Small intestine (tissue), 7 donors: ENCODE measurements around the gene TMEM175. TPM values are rescaled to one million over a fixed set of nuclear protein-coding genes. Genes with fewer than 3 reads are reported as not detected.
A peak's percentile ranks its signal among the peaks of the same experiment; 100 is the strongest.
"Not testable (repeated sequence)": the region's sequence is repeated elsewhere in the genome, so short reads cannot be mapped to it uniquely, and the experiment has no call there.

ENCODE experiments used
- DNase-seq, 2 donors: peaks; one replicate each; pipeline versions ENCODE4 v3.0.0 to v3.0.0-alpha.2; 2013
- FAIRE-seq: peaks from 2 replicates; lab custom pipeline; 2012; peaks lifted over from hg19 to GRCh38; lab: Jason Lieb, UNC
- H3K27ac ChIP-seq, 3 donors: one replicate each; pipeline ENCODE4 v1.5.1; 2013; ENCODE audit warnings: low read length in 2 of 3, mild to moderate bottlenecking in 2 of 3, control low read depth in 1 of 3, inconsistent platforms in 1 of 3, low read depth in 1 of 3, moderate library complexity in 1 of 3
- H3K27me3 ChIP-seq, 3 donors: one replicate each; pipeline ENCODE4 v1.6.1; 2013; ENCODE audit warnings: low read length in 3 of 3, inconsistent platforms in 1 of 3; ENCODE audit not compliant: control insufficient read depth in 3 of 3, insufficient read depth in 3 of 3
- H3K36me3 ChIP-seq, 3 donors: one replicate each; pipeline ENCODE4 v1.6.1; 2013; ENCODE audit warnings: low read length in 3 of 3, inconsistent platforms in 1 of 3, low read depth in 1 of 3, mild to moderate bottlenecking in 1 of 3, moderate library complexity in 1 of 3; ENCODE audit not compliant: control insufficient read depth in 3 of 3, insufficient read depth in 2 of 3
- H3K4me1 ChIP-seq, 3 donors: one replicate each; pipeline ENCODE4 v1.6.1; 2013; ENCODE audit warnings: low read length in 2 of 3, inconsistent platforms in 1 of 3, low read depth in 1 of 3, mild to moderate bottlenecking in 1 of 3, moderate library complexity in 1 of 3; ENCODE audit not compliant: control insufficient read depth in 3 of 3, insufficient read depth in 2 of 3
- H3K4me3 ChIP-seq, 3 donors: one replicate each; pipeline ENCODE4 v1.5.1; 2013; ENCODE audit warnings: low read length in 3 of 3, control low read depth in 1 of 3, inconsistent platforms in 1 of 3, low read depth in 1 of 3, mild to moderate bottlenecking in 1 of 3, moderate library complexity in 1 of 3
- H3K9me3 ChIP-seq, 2 donors: one replicate each; pipeline ENCODE4 v1.6.1; 2013; ENCODE audit warnings: low read depth in 1 of 2, low read length in 1 of 2; ENCODE audit not compliant: control insufficient read depth in 2 of 2, insufficient read depth in 1 of 2
- WGBS, 3 donors: extraction: QIAGEN DNeasy Blood & Tissue Kit; methylation state at CpG; one replicate each; pipeline ENCODE4 v1.1.7; 2013; 5-methylcytosine and 5-hydroxymethylcytosine counted together
- polyA plus RNA-seq, 4 donors: library from polyadenylated mRNA; stranded (reverse) in 3 of 4; unstranded in 1 of 4; fragments of 200-250 nt in 3 of 4; fragments of 120-200 nt in 1 of 4; gene quantifications; one replicate each; pipeline versions ENCODE4 v1.2.1 to v1.2.3, GENCODE V29; 2013
- donor health status: healthy with polysubstance abuse.
- donor health status: control.
- donor health status: control.
- donor health status: Bipolar disorder and iron deficiency.
- donor health status: healthy.

The TMEM175 gene
- polyA plus RNA-seq, 4 donors: 23.1 to 29.5 (median 24.3) TPM

GRCh38 chr4:976016-976415 is 43.8 kb downstream of the TMEM175 start:
- peaks cover 0 to 10% (median 6%) of the 10 kb centered on the region in 3 donors for H3K4me1 ChIP-seq
- not testable (repeated sequence) for H3K27ac ChIP-seq, H3K4me3 ChIP-seq, H3K27me3 ChIP-seq, H3K36me3 ChIP-seq, FAIRE-seq, DNase-seq
- H3K9me3 ChIP-seq: peaks cover 0 to 11% of the 10 kb centered on the region in 2 donors
- 95 to 99% (median 97%) methylated on average over 8 to 20 of the region's 25 CpGs for WGBS, 3 donors

GRCh38 chr4:978957-979701 is 46.9 kb downstream of the TMEM175 start:
- no peaks in the 10 kb centered on the region for H3K4me1 ChIP-seq
- no peak overlapping the region for H3K4me3 ChIP-seq
- peaks cover 0 to 2% (median 0%) of the 10 kb centered on the region in 3 donors for H3K36me3 ChIP-seq
- WGBS, 3 donors: 63 to 84% (median 80%) methylated on average over 20 of the region's 20 CpGs
- peaks cover 0 to 10% of the 10 kb centered on the region in 2 donors for H3K9me3 ChIP-seq
- no peak for FAIRE-seq
- no peaks in the 10 kb centered on the region for H3K27me3 ChIP-seq
- H3K27ac ChIP-seq: no peak overlapping the region
- no peak for DNase-seq

GRCh38 chr4:982291-982690 is 50.0 kb downstream of the TMEM175 start:
- Histone ChIP-seq H3K4me3 (no peak overlapping the region), H3K9me3 (no peaks in the 10 kb centered on the region), H3K36me3 (peaks cover 0 to 2% (median 0%) of the 10 kb centered on the region in 3 donors), H3K27ac (no peak overlapping the region), H3K4me1 (peaks cover 0 to 16% (median 3%) of the 10 kb centered on the region in 3 donors), H3K27me3 (no peaks in the 10 kb centered on the region)
- DNase-seq (no peak), FAIRE-seq (no peak)
- 88 to 95% (median 94%) methylated on average over 17 of the region's 17 CpGs for WGBS, 3 donors

- Histone ChIP-seq H3K27me3 (no peaks in the 10 kb centered on the region), H3K27ac (no peak overlapping the region), H3K36me3 (peaks cover 0 to 2% (median 0%) of the 10 kb centered on the region in 3 donors), H3K4me1 (peaks cover 0 to 20% (median 7%) of the 10 kb centered on the region in 3 donors), H3K4me3 (no peak overlapping the region), H3K9me3 (no peaks in the 10 kb centered on the region)
- FAIRE-seq (no peak), DNase-seq (no peak)
- WGBS, 3 donors: 94 to 98% (median 96%) methylated on average over 15 of the region's 15 CpGs
Observed at GRCh38 chr4:982814-983213, 50.6 kb downstream of the TMEM175 start.

- peaks cover 0 to 15% (median 0%) of the 10 kb centered on the region in 3 donors for H3K36me3 ChIP-seq
- 16 to 65% (median 40%) methylated on average over 15 of the region's 15 CpGs for WGBS, 3 donors
- FAIRE-seq (no peak), DNase-seq (peak in 1 of 2 donors; percentile 58)
- peaks cover 0 to 20% (median 7%) of the 10 kb centered on the region in 3 donors for H3K4me1 ChIP-seq
- no peaks in the 10 kb centered on the region for H3K9me3 ChIP-seq
- no peak overlapping the region for H3K27ac ChIP-seq
- H3K27me3 ChIP-seq: no peaks in the 10 kb centered on the region
- peak overlapping the region in 1 of 3 donors; percentile 26 for H3K4me3 ChIP-seq
Observed at GRCh38 chr4:984336-985054, 52.2 kb downstream of the TMEM175 start.

- Histone ChIP-seq H3K36me3 (peaks cover 0 to 23% (median 3%) of the 10 kb centered on the region in 3 donors), H3K27ac (no peak overlapping the region), H3K9me3 (no peaks in the 10 kb centered on the region), H3K4me3 (peak overlapping the region in 1 of 3 donors; percentile 26), H3K4me1 (peaks cover 0 to 20% (median 7%) of the 10 kb centered on the region in 3 donors), H3K27me3 (no peaks in the 10 kb centered on the region)
- DNase-seq: peak; percentile 77 to 85
- 19 to 34% (median 28%) methylated on average over 23 of the region's 23 CpGs for WGBS, 3 donors
- FAIRE-seq: no peak
Observed at GRCh38 chr4:985123-985830, 53.0 kb downstream of the TMEM175 start.

GRCh38 chr4:986428-986878 is 54.2 kb downstream of the TMEM175 start:
- 2 to 3% (median 2%) methylated on average over 14 of the region's 14 CpGs for WGBS, 3 donors
- Histone ChIP-seq H3K36me3 (peaks cover 0 to 34% (median 3%) of the 10 kb centered on the region in 3 donors), H3K27me3 (no peaks in the 10 kb centered on the region), H3K4me3 (peak overlapping the region; percentile 48 to 88 (median 65)), H3K9me3 (no peaks in the 10 kb centered on the region), H3K27ac (peak overlapping the region; percentile 36 to 68 (median 57)), H3K4me1 (peaks cover 0 to 20% (median 7%) of the 10 kb centered on the region in 3 donors)
- FAIRE-seq (no peak), DNase-seq (no peak)
